Measurements from ENCODE around the gene CDH24.

Gene CDH24

DNA sequence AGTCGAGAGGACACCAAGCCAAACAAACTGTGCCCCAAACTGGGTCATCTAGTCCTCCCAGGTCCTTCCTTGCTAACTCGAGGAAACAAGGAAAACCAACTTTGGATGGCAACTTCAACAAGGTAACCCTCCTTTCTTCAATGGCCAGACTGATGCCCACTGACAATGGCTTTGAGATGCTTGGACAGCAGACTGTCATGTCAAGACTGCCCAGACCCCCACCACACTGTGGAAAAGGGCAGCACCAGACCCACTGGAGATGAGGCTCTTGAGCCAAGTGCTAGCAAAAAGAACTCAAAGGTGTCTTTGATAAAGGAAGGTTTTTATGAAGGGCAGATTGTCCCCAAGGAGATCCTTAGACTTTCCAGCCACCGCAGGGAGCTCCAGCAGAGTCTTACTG lies 9.0 kb upstream of the CDH24 start:
- no peak for DNase-seq (ENCODE audit: low read depth in 2 of 2)

GRCh38 chr14:23063601-23064000 lies 6.3 kb upstream of the CDH24 start:
- DNase-seq (ENCODE audit: low read depth in 2 of 2) = no peak

DNA sequence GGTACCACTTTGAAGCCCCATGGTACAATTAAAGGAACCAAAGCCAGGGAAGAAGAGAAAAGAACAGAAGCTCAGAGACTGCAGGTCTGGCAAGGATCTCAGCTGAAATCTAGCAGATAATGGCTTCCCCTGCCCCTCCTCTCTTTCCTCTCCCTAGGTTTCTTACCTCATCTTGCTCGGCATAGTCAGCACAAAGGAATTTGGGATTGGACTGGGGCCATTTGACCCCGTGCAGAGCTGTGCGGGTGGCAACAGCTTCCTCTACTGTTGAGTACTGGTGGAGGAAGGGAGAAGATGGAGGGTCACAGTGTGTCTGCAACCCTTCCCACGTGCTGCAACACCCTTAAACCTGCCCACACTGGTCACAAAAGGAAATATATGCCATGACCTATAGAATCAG lies 4.7 kb upstream of the CDH24 start:
- DNase-seq (ENCODE audit: low read depth in 2 of 2) = no peak

GRCh38 chr14:23060536-23061260 lies 3.4 kb upstream of the CDH24 start:
- no peak for DNase-seq (ENCODE audit: low read depth in 2 of 2)

DNA sequence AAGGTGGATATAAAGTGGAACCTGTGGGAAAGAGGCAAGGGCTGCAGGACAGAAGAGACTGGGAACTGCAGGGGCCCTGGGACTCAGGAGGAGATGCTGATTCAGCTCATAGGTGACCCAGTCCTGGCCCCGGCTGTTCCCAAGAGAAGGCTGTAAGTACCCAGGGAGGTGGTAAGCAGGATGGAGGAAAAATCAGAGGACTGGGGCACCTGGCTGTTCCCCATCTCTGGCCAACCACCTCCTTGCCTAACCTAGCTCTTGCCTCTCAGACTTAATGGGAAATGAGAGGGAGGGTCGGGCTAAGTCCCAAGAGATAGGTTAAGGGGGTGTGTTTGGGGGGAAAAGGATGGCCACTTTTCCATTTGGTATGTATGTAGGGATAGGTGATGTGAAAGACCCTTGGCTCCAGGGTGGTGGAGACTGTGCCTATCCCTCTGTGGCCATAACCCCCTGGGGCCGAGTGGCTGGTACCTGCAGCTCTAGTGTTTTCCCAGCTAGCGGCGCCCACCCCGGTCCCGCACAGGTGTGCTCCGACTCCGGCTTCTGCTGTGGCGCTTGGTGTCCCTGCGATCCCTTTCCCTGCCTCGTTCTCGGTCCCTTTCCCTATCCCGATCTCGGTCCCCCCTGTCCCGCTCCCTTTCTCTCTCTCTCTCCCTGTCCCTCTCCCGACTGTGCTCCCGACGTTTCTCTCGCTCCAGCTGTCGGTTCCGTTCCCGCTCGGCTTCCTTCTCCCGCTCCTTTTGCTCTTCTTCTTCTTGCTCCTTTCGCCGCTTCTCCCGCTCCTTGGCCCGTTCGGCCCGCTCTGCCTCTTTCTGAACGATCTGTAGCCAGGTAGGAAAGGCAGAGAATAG lies 1.6 kb upstream of the CDH24 start:
- no peak for DNase-seq (ENCODE audit: low read depth in 2 of 2)

DNA sequence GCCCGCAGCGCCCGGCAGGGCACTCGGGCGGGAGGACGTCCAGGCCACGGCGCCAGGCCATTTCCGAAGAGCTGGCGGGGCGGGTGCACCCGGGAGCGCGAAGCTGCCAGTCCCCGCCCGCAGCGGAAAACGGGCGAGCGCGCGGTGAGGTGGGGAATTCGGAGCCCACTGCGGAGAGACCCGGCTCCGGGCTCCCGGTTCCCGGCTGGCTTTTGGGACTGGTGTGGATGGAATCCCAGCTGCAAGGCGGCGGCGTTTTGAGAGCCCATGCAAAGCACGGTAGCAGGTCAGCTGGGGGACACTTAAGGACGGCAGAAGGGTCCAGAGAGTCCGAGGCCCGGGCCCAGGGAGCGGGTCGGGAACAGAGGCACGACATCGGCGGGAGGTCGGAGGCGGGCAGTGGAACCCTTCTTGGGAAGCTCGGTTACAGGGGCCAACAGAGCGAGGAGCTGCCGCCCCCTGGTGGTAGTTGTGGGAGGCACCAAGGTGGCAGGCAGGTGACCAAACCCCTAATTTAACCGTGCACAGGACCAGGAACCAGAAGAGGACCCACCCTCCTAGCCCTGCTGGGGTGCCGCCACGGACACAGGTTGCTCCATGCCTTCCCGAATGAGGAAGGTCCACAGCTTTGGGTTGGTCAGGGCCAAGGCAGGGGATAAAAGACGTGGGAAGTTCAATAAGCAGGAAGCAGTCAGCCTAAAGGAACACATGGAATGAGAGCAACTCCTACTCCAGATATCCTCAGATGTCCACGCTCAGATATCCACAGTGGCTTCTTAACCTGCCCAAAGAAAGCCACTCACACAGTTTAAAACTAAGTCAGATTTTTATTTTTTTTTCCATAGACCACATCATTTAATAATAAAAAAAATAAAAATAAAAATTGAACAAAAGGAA lies 685 bp upstream of the CDH24 start:
- DNase-seq (ENCODE audit: low read depth in 2 of 2) = peak; percentile 75 to 81

DNA sequence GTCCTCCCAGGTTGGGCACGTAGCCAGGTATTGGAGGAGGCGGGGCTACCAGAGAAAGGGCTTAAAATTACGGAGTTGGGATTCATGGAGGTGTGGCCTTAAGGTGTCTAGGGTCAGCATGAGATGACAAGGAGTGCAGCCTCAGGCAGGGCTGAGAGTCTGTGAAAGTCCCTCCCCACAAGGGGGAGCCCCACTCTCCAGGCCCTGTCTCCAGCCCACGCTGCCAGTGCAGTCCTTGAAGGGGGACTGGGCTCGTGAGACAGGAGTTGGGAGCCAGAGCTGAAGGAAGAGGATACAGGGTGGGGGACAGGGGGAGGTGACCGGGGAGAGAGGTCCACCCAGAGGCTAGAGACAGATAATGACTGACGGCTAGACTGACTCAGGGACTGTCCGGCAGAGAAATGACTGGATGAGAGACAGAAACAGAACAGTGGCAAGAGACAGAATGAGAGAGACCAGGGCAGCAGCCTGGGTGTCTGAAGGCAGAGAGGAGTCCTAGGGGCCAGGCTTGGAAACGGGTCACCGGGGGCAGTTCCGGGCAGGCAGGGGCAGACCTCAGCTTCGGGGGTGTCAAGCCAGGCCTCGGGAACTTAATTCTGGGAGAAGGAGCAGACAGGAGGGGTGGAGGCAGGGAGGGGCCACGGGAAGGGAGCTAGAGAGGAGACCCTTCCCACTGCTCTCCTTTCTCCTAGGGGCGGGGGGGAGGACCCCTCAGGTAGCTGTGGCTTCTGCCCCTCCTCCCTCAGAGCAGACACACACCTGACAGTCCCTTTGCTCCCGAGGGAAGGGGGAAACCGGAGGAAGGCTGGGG lies 970 bp downstream of the CDH24 start:
- peak; percentile 50 to 60 for DNase-seq (ENCODE audit: low read depth in 2 of 2)

- no peak for DNase-seq (ENCODE audit: low read depth in 2 of 2)
Measured at GRCh38 chr14:23055621-23056144, 1.6 kb downstream of the CDH24 start.

GRCh38 chr14:23055147-23055550 lies 2.2 kb downstream of the CDH24 start:
- no peak for DNase-seq (ENCODE audit: low read depth in 2 of 2)

GRCh38 chr14:23054000-23054811 lies 3.1 kb downstream of the CDH24 start:
- no peak for DNase-seq (ENCODE audit: low read depth in 2 of 2)

- DNase-seq (ENCODE audit: low read depth in 2 of 2) = no peak
Measured at GRCh38 chr14:23053426-23053825, 3.9 kb downstream of the CDH24 start.

DNA sequence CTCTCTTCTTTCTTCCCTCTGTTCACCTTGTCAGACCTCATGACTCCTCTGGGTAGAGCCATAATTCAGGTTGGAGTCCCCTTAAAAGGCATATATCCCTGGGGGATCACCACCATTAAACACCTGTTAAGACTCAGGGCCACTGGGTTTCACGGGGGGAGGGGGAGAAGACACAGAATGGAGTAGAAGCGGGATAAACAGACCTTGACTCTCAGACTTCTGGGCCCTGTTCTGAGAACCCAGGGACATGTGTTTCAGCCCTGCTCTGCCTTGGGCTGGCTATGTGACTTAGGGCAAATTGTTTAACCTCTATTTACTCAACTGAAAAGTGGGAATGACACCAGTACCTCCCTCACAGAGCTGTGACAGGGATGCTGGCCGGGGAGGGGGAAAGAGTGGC lies 4.6 kb downstream of the CDH24 start:
- no peak for DNase-seq (ENCODE audit: low read depth in 2 of 2)

DNA sequence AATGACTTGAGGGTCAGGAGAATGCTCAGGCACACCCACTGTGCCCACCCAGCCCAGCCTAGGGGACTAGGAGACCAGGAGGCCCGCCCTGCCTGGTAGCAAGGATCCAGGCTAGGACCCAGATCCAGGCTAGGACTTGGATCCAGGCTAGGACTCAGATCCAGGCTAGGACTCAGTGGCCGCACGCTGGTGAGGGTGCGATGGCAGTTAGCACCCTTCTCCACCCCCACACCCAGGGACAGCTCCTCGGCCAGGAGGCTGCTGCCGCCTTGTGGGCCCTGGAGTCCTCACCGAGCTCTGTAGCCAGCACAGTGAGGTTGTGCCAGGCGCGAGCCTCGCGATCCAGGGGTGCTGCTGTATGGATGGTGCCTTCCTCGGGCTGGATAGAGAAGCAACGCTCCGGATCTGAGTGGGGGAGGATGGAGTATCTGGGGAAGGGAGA lies 5.1 kb downstream of the CDH24 start:
- no peak for DNase-seq (ENCODE audit: low read depth in 2 of 2)

GRCh38 chr14:23051141-23052057 lies 5.9 kb downstream of the CDH24 start:
- no peak for DNase-seq (ENCODE audit: low read depth in 2 of 2)

- no peak for DNase-seq (ENCODE audit: low read depth in 2 of 2)
Measured at GRCh38 chr14:23049011-23049410, 8.3 kb downstream of the CDH24 start.

DNA sequence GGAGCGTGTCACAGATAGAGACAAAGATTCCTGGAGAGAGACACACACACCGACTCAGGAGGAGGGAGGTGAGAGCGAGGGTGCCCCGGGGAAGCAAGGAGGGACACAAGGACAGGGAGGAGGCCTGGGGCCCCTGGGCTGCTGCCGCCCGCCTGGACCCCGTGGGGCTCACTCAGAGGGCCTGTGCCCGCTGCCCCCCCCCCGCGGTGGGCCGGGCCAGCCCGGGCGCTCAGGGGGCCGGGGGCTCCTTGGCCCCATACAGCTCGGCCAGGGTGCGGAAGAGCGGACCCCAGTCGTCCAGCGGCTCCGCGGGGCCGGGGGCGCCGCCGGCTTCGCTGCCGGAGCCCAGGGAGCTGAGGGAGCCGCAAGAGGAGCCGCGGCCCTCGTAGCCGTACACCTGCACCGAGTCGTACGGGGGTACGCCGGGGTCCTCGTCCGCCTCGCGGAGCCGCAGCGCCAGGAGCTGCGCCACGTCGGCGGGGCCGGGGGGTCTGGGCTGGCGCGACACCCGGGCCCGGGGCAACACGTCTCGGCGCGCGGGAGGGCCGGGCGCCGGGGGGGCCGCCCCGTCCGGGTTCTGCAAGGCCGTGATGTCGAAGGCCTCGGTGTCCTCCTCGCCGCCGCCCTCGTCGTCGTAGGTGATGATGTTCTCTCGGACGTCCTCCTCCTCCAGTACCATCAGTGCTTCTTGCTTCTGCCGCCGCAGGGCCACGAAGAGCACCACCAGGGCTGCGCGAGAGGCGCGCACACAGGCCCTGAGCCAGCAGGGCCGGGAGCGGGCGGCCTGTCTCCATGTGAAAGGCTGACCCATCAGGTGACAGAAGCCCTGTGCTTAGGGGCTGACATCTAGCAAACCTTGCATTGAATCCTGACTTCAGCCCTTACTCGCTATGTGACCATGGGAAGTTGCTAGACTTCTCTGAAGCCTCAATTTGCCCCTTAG lies 9.3 kb downstream of the CDH24 start:
- no peak for DNase-seq (ENCODE audit: low read depth in 2 of 2)

DNA sequence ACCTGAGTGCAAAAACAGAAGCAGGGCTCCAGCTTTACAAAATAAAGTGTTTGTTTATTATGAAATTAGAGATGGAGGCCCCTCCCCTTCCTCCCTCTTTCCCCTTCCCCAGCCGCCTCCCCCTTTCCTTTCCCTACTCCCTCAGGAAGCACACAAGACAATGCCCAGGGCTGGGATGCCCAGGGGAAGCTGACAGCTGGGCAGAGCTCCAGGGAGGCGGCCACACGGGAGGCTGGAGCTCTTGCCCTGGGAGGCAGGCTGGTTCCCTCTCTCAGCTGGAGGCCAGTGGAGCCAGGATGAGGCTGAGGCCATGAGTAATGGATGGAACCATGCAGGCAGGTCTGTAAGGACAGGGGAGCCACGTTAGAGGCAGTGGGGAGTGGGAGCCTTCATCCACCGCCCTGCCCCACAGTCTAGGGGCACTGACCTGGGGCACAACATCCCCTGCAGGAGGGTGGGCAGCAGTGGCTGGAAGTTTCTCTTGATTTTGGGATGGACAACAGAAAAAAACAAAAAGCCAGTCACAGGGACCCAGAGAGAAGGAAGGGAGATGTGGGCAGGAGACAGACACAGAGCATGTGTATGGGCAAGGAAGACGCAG lies 10.2 kb downstream of the CDH24 start:
- no peak for DNase-seq (ENCODE audit: low read depth in 2 of 2)

Measured in stimulated activated CD8-positive, alpha-beta memory T cell treated with anti-CD3 and anti-CD28 coated beads, Interleukin-2, amount 100 ng/mL, for 48 hours (primary cell).